IPS-20b (cell line): ENCODE measurements around the gene BBS12.

Experiments
- H3K27ac ChIP-seq: one replicate; pipeline ENCODE4 v1.5.1; 2013; ENCODE audit warnings: low read length
- H3K27me3 ChIP-seq: 2 replicates; pipeline ENCODE4 v1.6.1; 2013; ENCODE audit warnings: mild to moderate bottlenecking, low read length, inconsistent platforms; ENCODE audit not compliant: insufficient read depth
- H3K36me3 ChIP-seq: 2 replicates; pipeline ENCODE4 v1.6.1; 2013; ENCODE audit warnings: low read depth, mild to moderate bottlenecking, inconsistent platforms, low read length, moderate library complexity; ENCODE audit not compliant: insufficient read depth
- H3K4me1 ChIP-seq: 2 replicates; pipeline ENCODE4 v1.6.1; 2013; ENCODE audit warnings: mild to moderate bottlenecking, control low read depth, inconsistent platforms, low read length, moderate library complexity; ENCODE audit not compliant: insufficient read depth
- H3K4me3 ChIP-seq: 2 replicates; pipeline ENCODE4 v1.5.1; 2013; ENCODE audit warnings: mild to moderate bottlenecking, low read length, inconsistent platforms
- H3K9ac ChIP-seq: 2 replicates; pipeline ENCODE4 v1.6.1; 2013; ENCODE audit warnings: low read depth, mild to moderate bottlenecking, inconsistent platforms, low read length, moderate library complexity
- H3K9me3 ChIP-seq: 2 replicates; pipeline ENCODE4 v1.6.1; 2013; ENCODE audit warnings: mild to moderate bottlenecking, low read depth, low read length, inconsistent platforms; ENCODE audit not compliant: insufficient read depth

The BBS12 gene

GRCh38 chr4:122702939-122703338 is 29.6 kb upstream of the BBS12 start:
- no peak overlapping the region for H3K9ac ChIP-seq
- no peaks in the 10 kb centered on the region for H3K36me3 ChIP-seq
- H3K4me3 ChIP-seq: no peak overlapping the region
- H3K27ac ChIP-seq: no peak overlapping the region
- H3K27me3 ChIP-seq: no peaks in the 10 kb centered on the region
- no peaks in the 10 kb centered on the region for H3K9me3 ChIP-seq
- no peaks in the 10 kb centered on the region for H3K4me1 ChIP-seq

GRCh38 chr4:122703868-122704267 is 28.6 kb upstream of the BBS12 start:
- Histone ChIP-seq H3K9ac (no peak overlapping the region), H3K27ac (no peak overlapping the region), H3K4me1 (no peaks in the 10 kb centered on the region), H3K4me3 (no peak overlapping the region), H3K9me3 (no peaks in the 10 kb centered on the region), H3K27me3 (no peaks in the 10 kb centered on the region), H3K36me3 (no peaks in the 10 kb centered on the region)

- Histone ChIP-seq H3K9me3 (no peaks in the 10 kb centered on the region), H3K9ac (no peak overlapping the region), H3K4me3 (no peak overlapping the region), H3K4me1 (no peaks in the 10 kb centered on the region; the same call in 1 of the 2 replicates), H3K27me3 (no peaks in the 10 kb centered on the region), H3K36me3 (no peaks in the 10 kb centered on the region), H3K27ac (no peak overlapping the region)
Observed at GRCh38 chr4:122705009-122705408, 27.5 kb upstream of the BBS12 start.

GRCh38 chr4:122705547-122706117 is 26.9 kb upstream of the BBS12 start:
- Histone ChIP-seq H3K27me3 (no peaks in the 10 kb centered on the region), H3K27ac (no peak overlapping the region), H3K9ac (no peak overlapping the region), H3K4me1 (no peaks in the 10 kb centered on the region; the same call in 1 of the 2 replicates), H3K36me3 (no peaks in the 10 kb centered on the region), H3K4me3 (no peak overlapping the region), H3K9me3 (no peaks in the 10 kb centered on the region)

- no peak overlapping the region for H3K27ac ChIP-seq
- H3K9me3 ChIP-seq: no peaks in the 10 kb centered on the region
- no peak overlapping the region for H3K9ac ChIP-seq
- H3K4me1 ChIP-seq: no peaks in the 10 kb centered on the region; the same call in 1 of the 2 replicates
- no peaks in the 10 kb centered on the region for H3K36me3 ChIP-seq
- no peak overlapping the region for H3K4me3 ChIP-seq
- no peaks in the 10 kb centered on the region for H3K27me3 ChIP-seq
Observed at GRCh38 chr4:122706511-122706910, 26.0 kb upstream of the BBS12 start.

GRCh38 chr4:122707497-122707896 is 25.0 kb upstream of the BBS12 start:
- Histone ChIP-seq H3K27ac (no peak overlapping the region), H3K9me3 (no peaks in the 10 kb centered on the region), H3K9ac (no peak overlapping the region), H3K4me3 (no peak overlapping the region), H3K4me1 (no peaks in the 10 kb centered on the region; the same call in 1 of the 2 replicates), H3K36me3 (no peaks in the 10 kb centered on the region), H3K27me3 (no peaks in the 10 kb centered on the region)

- Histone ChIP-seq H3K4me1 (no peaks in the 10 kb centered on the region; the same call in 1 of the 2 replicates), H3K36me3 (no peaks in the 10 kb centered on the region)
Observed at GRCh38 chr4:122709236-122709635, 23.3 kb upstream of the BBS12 start.

GRCh38 chr4:122710434-122711308 is 21.8 kb upstream of the BBS12 start:
- no peaks in the 10 kb centered on the region for H3K27me3 ChIP-seq
- H3K4me1 ChIP-seq: no peaks in the 10 kb centered on the region; the same call in 1 of the 2 replicates
- H3K9me3 ChIP-seq: no peaks in the 10 kb centered on the region
- H3K27ac ChIP-seq: no peak overlapping the region
- H3K4me3 ChIP-seq: no peak overlapping the region
- no peaks in the 10 kb centered on the region for H3K36me3 ChIP-seq
- no peak overlapping the region for H3K9ac ChIP-seq

More at GRCh38 chr4:122709236-122709635, 23.3 kb upstream of the BBS12 start:
- H3K9ac ChIP-seq: no peak overlapping the region
- no peaks in the 10 kb centered on the region for H3K27me3 ChIP-seq
- H3K27ac ChIP-seq: no peak overlapping the region
- no peaks in the 10 kb centered on the region for H3K9me3 ChIP-seq
- H3K4me3 ChIP-seq: no peak overlapping the region

- Histone ChIP-seq H3K9me3 (no peaks in the 10 kb centered on the region), H3K9ac (no peak overlapping the region), H3K27me3 (no peaks in the 10 kb centered on the region), H3K36me3 (no peaks in the 10 kb centered on the region), H3K4me1 (no peaks in the 10 kb centered on the region; the same call in 1 of the 2 replicates), H3K4me3 (no peak overlapping the region), H3K27ac (no peak overlapping the region)
Observed at GRCh38 chr4:122711919-122712318, 20.6 kb upstream of the BBS12 start.

GRCh38 chr4:122712782-122713181 is 19.7 kb upstream of the BBS12 start:
- H3K4me1 ChIP-seq: no peaks in the 10 kb centered on the region; the same call in 1 of the 2 replicates
- H3K27ac ChIP-seq: no peak overlapping the region

GRCh38 chr4:122715221-122715620 is 17.3 kb upstream of the BBS12 start:
- Histone ChIP-seq H3K27ac (no peak overlapping the region), H3K27me3 (no peaks in the 10 kb centered on the region), H3K4me1 (no peaks in the 10 kb centered on the region; the same call in 1 of the 2 replicates), H3K9me3 (no peaks in the 10 kb centered on the region), H3K9ac (no peak overlapping the region), H3K36me3 (no peaks in the 10 kb centered on the region), H3K4me3 (no peak overlapping the region)

More at GRCh38 chr4:122712782-122713181, 19.7 kb upstream of the BBS12 start:
- H3K27me3 ChIP-seq: no peaks in the 10 kb centered on the region
- no peak overlapping the region for H3K4me3 ChIP-seq
- H3K36me3 ChIP-seq: no peaks in the 10 kb centered on the region
- H3K9me3 ChIP-seq: no peaks in the 10 kb centered on the region
- H3K9ac ChIP-seq: no peak overlapping the region
